GM18502 (cell line): ENCODE measurements around the gene RUNDC3A.
"Not testable (repeated sequence)": the region's sequence is repeated elsewhere in the genome, so short reads cannot be mapped to it uniquely, and the experiment has no call there.

Experiments used
- ATAC-seq: cut with Tn5 transposase; IDR thresholded peaks from one replicate; pipeline ENCODE4 v1.9.1; 2021; ENCODE audit warnings: mild to moderate bottlenecking; ENCODE audit not compliant: unreplicated experiment, poor library complexity

The RUNDC3A gene

GRCh38 chr17:44338702-44339101, 30.3 kb downstream of the RUNDC3A start:
- no peak for ATAC-seq

- ATAC-seq, result not testable (repeated sequence)
Measured at GRCh38 chr17:44340553-44340952, 32.2 kb downstream of the RUNDC3A start.

- no peak for ATAC-seq
Measured at GRCh38 chr17:44343510-44344209, 35.3 kb downstream of the RUNDC3A start.

GRCh38 chr17:44344939-44345453, 36.6 kb downstream of the RUNDC3A start, which contains the start of gene GRN:
Gene GRN, plus strand, starts transcription at chr17:44345302. Its CDS starts 3,863 bp downstream, at chr17:44349165.
- ATAC-seq, result peak; percentile 62

GRCh38 chr17:44345454-44346026, 37.1 kb downstream of the RUNDC3A start:
- peak; percentile 2 for ATAC-seq

GRCh38 chr17:44346064-44346844, 37.9 kb downstream of the RUNDC3A start:
- ATAC-seq, result no peak

GRCh38 chr17:44347206-44348055, 39.0 kb downstream of the RUNDC3A start:
- not testable (repeated sequence) for ATAC-seq

GRCh38 chr17:44348234-44348987, 40.0 kb downstream of the RUNDC3A start:
- peak; percentile 46 for ATAC-seq

GRCh38 chr17:44348988-44349364, 40.6 kb downstream of the RUNDC3A start:
- ATAC-seq, result no peak

GRCh38 chr17:44349553-44350070, 41.2 kb downstream of the RUNDC3A start:
- ATAC-seq, result no peak

GRCh38 chr17:44350733-44351226, 42.4 kb downstream of the RUNDC3A start:
- ATAC-seq, result no peak

GRCh38 chr17:44351464-44351863, 43.1 kb downstream of the RUNDC3A start:
- ATAC-seq, result no peak

GRCh38 chr17:44351961-44352827, 43.8 kb downstream of the RUNDC3A start:
- no peak for ATAC-seq

- no peak for ATAC-seq
Measured at GRCh38 chr17:44352828-44353671, 44.6 kb downstream of the RUNDC3A start.

GRCh38 chr17:44353672-44354331, 45.4 kb downstream of the RUNDC3A start:
- ATAC-seq, result no peak
